Natural killer cell (primary cell): Measurements from ENCODE around the gene CDH18. TPM values are rescaled to one million over a fixed set of nuclear protein-coding genes. Genes with fewer than 3 reads are reported as not detected.

Experiments
- ATAC-seq, 3 donors: fragments of 150-1000 bp in 2 of 3; fragments of 200-7000 bp in 1 of 3; cut with Tn5 transposase; 1 replicate in 1 of 3; 2 replicates in 2 of 3; pipeline ENCODE4 v1.10.0; 2021; ENCODE audit warnings: mild to moderate bottlenecking in 2 of 3, moderate library complexity in 2 of 3
- DNase-seq, 2 donors: peaks; one replicate each; pipeline versions ENCODE4 v3.0.0 to v3.0.0-alpha.2; 2013 to 2021; ENCODE audit warnings: mixed read lengths in 1 of 2
- H3K27ac ChIP-seq: one replicate; pipeline ENCODE4 v1.5.1; 2013; ENCODE audit warnings: mild to moderate bottlenecking, low read length
- H3K27me3 ChIP-seq: one replicate; pipeline ENCODE4 v1.6.1; 2013; ENCODE audit warnings: low read length; ENCODE audit not compliant: control insufficient read depth, insufficient read depth
- H3K36me3 ChIP-seq: one replicate; pipeline ENCODE4 v1.6.1; 2013; ENCODE audit warnings: low read length; ENCODE audit not compliant: control insufficient read depth, insufficient read depth
- H3K4me1 ChIP-seq: one replicate; pipeline ENCODE4 v1.6.1; 2013; ENCODE audit warnings: low read length; ENCODE audit not compliant: control insufficient read depth, insufficient read depth
- H3K4me3 ChIP-seq: one replicate; pipeline ENCODE4 v1.5.1; 2013; ENCODE audit warnings: low read length
- H3K9me3 ChIP-seq: one replicate; pipeline ENCODE4 v1.6.1; 2013; ENCODE audit warnings: low read length; ENCODE audit not compliant: control insufficient read depth, insufficient read depth
- H3K27ac Mint-ChIP-seq, 2 donors: one replicate each; pipeline ENCODE4 v1.8.0; 2022; ENCODE audit warnings: mild to moderate bottlenecking in 2 of 2, mixed read lengths in 2 of 2, moderate library complexity in 1 of 2
- H3K27me3 Mint-ChIP-seq, 2 donors: one replicate each; pipeline ENCODE4 v1.8.0; 2022; ENCODE audit warnings: low read depth in 2 of 2, mixed read lengths in 2 of 2
- H3K36me3 Mint-ChIP-seq: one replicate; pipeline ENCODE4 v1.8.0; 2022; ENCODE audit warnings: mixed read lengths
- H3K4me1 Mint-ChIP-seq, 2 donors: one replicate each; pipeline ENCODE4 v1.8.0; 2022; ENCODE audit warnings: mixed read lengths in 2 of 2
- H3K4me3 Mint-ChIP-seq: one replicate; pipeline ENCODE4 v1.8.0; 2022; ENCODE audit warnings: mild to moderate bottlenecking, moderate library complexity, mixed read lengths
- H3K9me3 Mint-ChIP-seq, 2 donors: one replicate each; pipeline ENCODE4 v1.8.0; 2022; ENCODE audit warnings: mixed read lengths in 2 of 2
- CTCF ChIP-seq: fragments of 200-600 bp; IDR thresholded peaks from one replicate; pipeline ENCODE4 v1.8.0; 2022; ENCODE audit warnings: antibody characterized with exemption
- WGBS: methylation state at CpG from one replicate; pipeline ENCODE4 v1.1.7; 2013; ENCODE audit warnings: missing lambda C conversion rate; ENCODE audit not compliant: insufficient coverage; 5-methylcytosine and 5-hydroxymethylcytosine counted together
- intact Hi-C: fragments of 100-400 bp; cut with micrococcal nuclease; formaldehyde crosslinking; loops from one replicate; pipeline ENCODE4 v1.14.2; 2022
- total RNA-seq, 4 donors: library from RNA; stranded (reverse); fragments of 120-200 nt in 1 of 4; gene quantifications; one replicate each; pipeline versions ENCODE4 v1.2.3 to v1.2.4, GENCODE V29; 2013 to 2022

CDH18 gene
- total RNA-seq, 3 donors from 2014 or later (not counting 1 experiment from before 2014, with no cell fraction given), result not detected

- no peak overlapping the region for H3K4me3 Mint-ChIP-seq
- H3K9me3 ChIP-seq, result peaks cover 11% of the 10 kb centered on the region
- H3K27me3 Mint-ChIP-seq, result no peaks in the 10 kb centered on the region
- H3K4me1 ChIP-seq, result no peaks in the 10 kb centered on the region
- H3K4me1 Mint-ChIP-seq, result no peaks in the 10 kb centered on the region
- intact Hi-C loops, result no loop called here
- no peaks in the 10 kb centered on the region for H3K36me3 ChIP-seq
- H3K27ac ChIP-seq, result no peak overlapping the region
- TF ChIP-seq CTCF, result no peak
- H3K36me3 Mint-ChIP-seq, result peaks cover 16% of the 10 kb centered on the region
- H3K27ac Mint-ChIP-seq, result no peak overlapping the region
- no peak for ATAC-seq
- WGBS, result 78% methylated on average over 5 of the region's 6 CpGs
- no peaks in the 10 kb centered on the region for H3K27me3 ChIP-seq
- no peak overlapping the region for H3K4me3 ChIP-seq
- peaks cover 13 to 18% of the 10 kb centered on the region in 2 donors for H3K9me3 Mint-ChIP-seq
- DNase-seq, result no peak
Observed at GRCh38 chr5:19865336-19866089, 122.5 kb downstream of the CDH18 start.

GRCh38 chr5:19862711-19863110 lies 125.3 kb downstream of the CDH18 start:
- no peaks in the 10 kb centered on the region for H3K27me3 ChIP-seq
- peaks cover 10% of the 10 kb centered on the region for H3K36me3 Mint-ChIP-seq
- no peaks in the 10 kb centered on the region for H3K4me1 Mint-ChIP-seq
- intact Hi-C loops, result no loop called here
- no peak overlapping the region for H3K4me3 Mint-ChIP-seq
- no peak for TF ChIP-seq CTCF
- peaks cover 14 to 22% of the 10 kb centered on the region in 2 donors for H3K9me3 Mint-ChIP-seq
- H3K4me1 ChIP-seq, result no peaks in the 10 kb centered on the region
- H3K27me3 Mint-ChIP-seq, result no peaks in the 10 kb centered on the region
- H3K36me3 ChIP-seq, result no peaks in the 10 kb centered on the region
- DNase-seq, result no peak
- H3K4me3 ChIP-seq, result no peak overlapping the region
- WGBS, result 83% methylated on average over 3 of the region's 3 CpGs
- H3K27ac Mint-ChIP-seq, result no peak overlapping the region
- H3K9me3 ChIP-seq, result peaks cover 11% of the 10 kb centered on the region
- ATAC-seq, result no peak
- H3K27ac ChIP-seq, result no peak overlapping the region

GRCh38 chr5:19859020-19859419 lies 129.0 kb downstream of the CDH18 start:
- Histone ChIP-seq H3K4me1 (no peaks in the 10 kb centered on the region), H3K27me3 (no peaks in the 10 kb centered on the region), H3K27ac (no peak overlapping the region), H3K36me3 (no peaks in the 10 kb centered on the region), H3K4me3 (no peak overlapping the region), H3K9me3 (peaks cover 8% of the 10 kb centered on the region)
- intact Hi-C loops, result no loop called here
- H3K4me3 Mint-ChIP-seq, result no peak overlapping the region
- no peaks in the 10 kb centered on the region for H3K4me1 Mint-ChIP-seq
- peaks cover 11 to 17% of the 10 kb centered on the region in 2 donors for H3K9me3 Mint-ChIP-seq
- WGBS, result 83% methylated on average over 1 of the region's 3 CpGs
- ATAC-seq (no peak), DNase-seq (no peak)
- peaks cover 10% of the 10 kb centered on the region for H3K36me3 Mint-ChIP-seq
- TF ChIP-seq CTCF, result no peak
- H3K27me3 Mint-ChIP-seq, result no peaks in the 10 kb centered on the region
- H3K27ac Mint-ChIP-seq, result no peak overlapping the region

GRCh38 chr5:19855931-19856330 lies 132.1 kb downstream of the CDH18 start:
- Histone ChIP-seq H3K4me1 (no peaks in the 10 kb centered on the region), H3K27ac (no peak overlapping the region), H3K27me3 (no peaks in the 10 kb centered on the region), H3K36me3 (no peaks in the 10 kb centered on the region), H3K9me3 (peaks cover 3% of the 10 kb centered on the region), H3K4me3 (no peak overlapping the region)
- no peak for TF ChIP-seq CTCF
- Mint-ChIP-seq H3K27me3 (no peaks in the 10 kb centered on the region), H3K4me3 (no peak overlapping the region), H3K9me3 (peaks cover 10% of the 10 kb centered on the region in 2 donors), H3K4me1 (no peaks in the 10 kb centered on the region), H3K36me3 (no peaks in the 10 kb centered on the region), H3K27ac (no peak overlapping the region)
- ATAC-seq, result no peak
- no peak for DNase-seq
- 78% methylated on average over 3 of the region's 3 CpGs for WGBS
- intact Hi-C loops, result no loop called here
